OCI-LY7 (cell line): Measurements from ENCODE around the gene RBM18.

Experiments
- CTCF ChIP-seq: fragments of 200-600 bp; sonication (generic); conservative IDR thresholded peaks from 2 replicates; pipeline ENCODE4 v1.5.1; 2014; ENCODE audit warnings: mild to moderate bottlenecking, antibody characterized with exemption, low read length, moderate library complexity, mixed read lengths
- EZH2phosphoT487 ChIP-seq: fragments of 200-600 bp; sonication (generic); IDR thresholded peaks from 2 replicates; pipeline ENCODE4 v1.6.1; 2018; ENCODE audit warnings: low read depth, borderline replicate concordance, mild to moderate bottlenecking, mixed run types, antibody characterized with exemption, low read length, moderate library complexity, mixed read lengths

- TF ChIP-seq CTCF (no peak), EZH2phosphoT487 (no peak)
Measured at GRCh38 chr9:122294531-122294930, 29.9 kb upstream of the RBM18 start.
